Transverse colon (tissue), 4 donors: ENCODE results near the gene TOB1. TPM values are rescaled to one million over a fixed set of nuclear protein-coding genes. Genes with fewer than 3 reads are reported as not detected.

Experiments
- DNase-seq: peaks from one replicate; pipeline ENCODE4 v3.0.0-alpha.2; 2019
- H3K27ac ChIP-seq, 4 donors: fragments of 200-600 bp; sonication (generic); 2 replicates each; pipeline ENCODE4 v1.5.1; 2016 to 2018; ENCODE audit warnings: inconsistent platforms in 4 of 4
- H3K27me3 ChIP-seq: fragments of 200-600 bp; sonication (generic); 2 replicates; pipeline ENCODE4 v1.5.1; 2017; ENCODE audit warnings: inconsistent platforms
- H3K36me3 ChIP-seq, 4 donors: fragments of 200-600 bp; sonication (generic); 2 replicates each; pipeline ENCODE4 v1.5.1; 2017 to 2019; ENCODE audit warnings: inconsistent platforms in 4 of 4
- H3K4me1 ChIP-seq, 4 donors: fragments of 200-600 bp; sonication (generic); 2 replicates each; pipeline ENCODE4 v1.5.1; 2017 to 2020; ENCODE audit warnings: inconsistent platforms in 4 of 4
- H3K4me3 ChIP-seq, 4 donors: fragments of 200-600 bp; sonication (generic); 1 replicate in 1 of 4; 2 replicates in 3 of 4; pipeline versions ENCODE4 v1.5.1 to v1.6.1; 2017 to 2019; ENCODE audit warnings: inconsistent platforms in 4 of 4
- H3K9me3 ChIP-seq, 2 donors: fragments of 200-600 bp; sonication (generic); 2 replicates each; pipeline ENCODE4 v1.5.1; 2017 to 2019; ENCODE audit warnings: inconsistent platforms in 2 of 2
- CTCF ChIP-seq, 5 experiments: fragments of 200-600 bp in 3 of 5; fragments of 450-650 bp in 2 of 5; sonication (generic) in 3 of 5; IDR thresholded peaks; 1 replicate in 2 of 5; 2 replicates in 3 of 5; pipeline ENCODE4 v1.5.1; 2016 to 2017; ENCODE audit warnings: antibody characterized with exemption in 5 of 5, inconsistent platforms in 3 of 5, mild to moderate bottlenecking in 2 of 5, moderate library complexity in 1 of 5
- EP300 ChIP-seq: sonication (generic); formaldehyde crosslinking; IDR thresholded peaks from one replicate; pipeline ENCODE4 v1.6.1; 2017; ENCODE audit warnings: antibody characterized with exemption, low read depth
- POLR2A ChIP-seq: fragments of 450-650 bp; IDR thresholded peaks from one replicate; pipeline ENCODE4 v1.6.1; 2016; ENCODE audit warnings: antibody characterized with exemption, mild to moderate bottlenecking, moderate library complexity
- POLR2AphosphoS5 ChIP-seq, 3 donors: sonication (generic); formaldehyde crosslinking; IDR thresholded peaks; one replicate each; pipeline ENCODE4 v1.6.1; 2016; ENCODE audit warnings: antibody characterized with exemption in 3 of 3
- WGBS, 2 donors: methylation state at CpG; one replicate each; pipeline ENCODE4 v1.1.5; 2018; ENCODE audit warnings: low coverage in 1 of 2; 5-methylcytosine and 5-hydroxymethylcytosine counted together
- in situ Hi-C, 4 donors: fragments of 200-750 bp; cut with MboI; loops; one replicate each; pipeline versions ENCODE4 v1.15.0 to v1.15.1; 2017; ENCODE audit warnings: low sequenced_read_pairs in 3 of 4, low pct_ligation_motif_present in 1 of 4, low pct_unique_long_range_greater_than_20kb in 1 of 4
- intact Hi-C: fragments of 100-400 bp; cut with DNase I; formaldehyde crosslinking; loops from one replicate; pipeline ENCODE4 v1.15.1; 2023; ENCODE audit warnings: low total_unique reads
- total RNA-seq, 4 donors: library from RNA; depleted of rRNA; stranded (reverse); fragments of >200 nt; gene quantifications; one replicate each; pipeline ENCODE4 v1.1.0, GENCODE V29; 2016

TOB1 gene
- total RNA-seq, 4 donors from 2014 or later: 69.1 to 88.3 (median 75.5) TPM

GRCh38 chr17:50847566-50847965 is 18.6 kb downstream of the TOB1 start:
- in situ Hi-C loops: loop anchor here (10.0 to 25.0 kb wide), 3 partner anchors 63 to 310 kb away; partner anchors contain the start of genes SPATA20 (in 3 of the 4) and EPN3 (in 1 of the 4)
- no peak overlapping the region for H3K27ac ChIP-seq
- H3K36me3 ChIP-seq: no peaks in the 10 kb centered on the region
- TF ChIP-seq EP300: no peak
- TF ChIP-seq POLR2A: no peak
- TF ChIP-seq POLR2AphosphoS5 (IDR thresholded peaks at IDR 0.05): no peak
- no peak for TF ChIP-seq CTCF (IDR thresholded peaks at IDR 0.05)
- 95% methylated on average over 4 of the region's 4 CpGs; no CpG with 5 or more reads in 1 of the 2 donors for WGBS, 2 donors
- H3K4me1 ChIP-seq: peaks cover 9 to 12% (median 11%) of the 10 kb centered on the region in 4 donors
- intact Hi-C loops: no loop called here
- no peaks in the 10 kb centered on the region for H3K27me3 ChIP-seq
- H3K9me3 ChIP-seq: no peaks in the 10 kb centered on the region
- DNase-seq: no peak
- no peak overlapping the region for H3K4me3 ChIP-seq

GRCh38 chr17:50845240-50846147 is 20.7 kb downstream of the TOB1 start:
- intact Hi-C loops: no loop called here
- 88% methylated on average over 12 of the region's 12 CpGs; no CpG with 5 or more reads in 1 of the 2 donors for WGBS, 2 donors

DNA sequence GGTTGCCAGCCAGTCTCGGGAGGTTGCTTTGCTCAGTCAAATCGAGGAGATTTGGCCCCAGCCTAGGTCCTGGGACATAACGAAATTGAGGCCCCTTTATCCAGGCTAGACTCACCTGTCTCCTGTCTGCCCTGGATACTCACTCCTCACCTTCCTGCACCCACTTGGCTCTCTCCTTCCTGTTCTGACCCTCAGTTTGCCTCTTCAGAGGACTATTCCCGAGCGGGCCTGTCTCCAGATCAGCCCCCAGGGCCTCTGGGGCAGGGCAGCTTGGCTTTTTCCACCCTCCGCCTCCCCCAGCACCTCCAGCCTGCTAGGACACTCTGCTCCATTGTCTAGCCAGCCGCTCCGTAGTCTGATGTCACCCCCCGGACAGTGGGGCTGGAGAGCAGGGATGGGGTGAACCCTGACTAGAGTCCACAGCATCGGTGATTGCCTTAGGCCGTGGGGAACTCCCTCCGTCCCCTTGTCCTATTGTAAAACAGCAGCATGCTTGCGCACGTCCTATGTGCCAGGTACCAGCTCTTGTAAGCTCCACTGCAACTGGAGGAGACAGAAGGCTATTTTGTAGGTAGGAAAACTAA is 21.9 kb downstream of the TOB1 start:
- intact Hi-C loops (loop anchor here (5.0 kb wide), 2 partner anchors 62 to 297 kb away; partner anchors contain the start of gene SPATA20), in situ Hi-C loops (loop anchor here (5.0 to 25.0 kb wide), 5 partner anchors 57 to 307 kb away; partner anchors contain the start of genes SPATA20 (in 3 of the 4) and EPN3 (in 1 of the 4))
- H3K36me3 ChIP-seq: no peaks in the 10 kb centered on the region
- no peak for TF ChIP-seq CTCF (IDR thresholded peaks at IDR 0.05)
- no peak for TF ChIP-seq POLR2AphosphoS5 (IDR thresholded peaks at IDR 0.05)
- no peak for TF ChIP-seq EP300
- TF ChIP-seq POLR2A: no peak
- H3K27ac ChIP-seq: no peak overlapping the region
- H3K9me3 ChIP-seq: no peaks in the 10 kb centered on the region
- WGBS, 2 donors: 88 to 90% methylated on average over 3 to 14 of the region's 14 CpGs
- DNase-seq: no peak
- H3K27me3 ChIP-seq: no peaks in the 10 kb centered on the region
- H3K4me3 ChIP-seq: no peak overlapping the region
- H3K4me1 ChIP-seq: no peaks in the 10 kb centered on the region

More at GRCh38 chr17:50845240-50846147, 20.7 kb downstream of the TOB1 start:
- Histone ChIP-seq H3K27ac (no peak overlapping the region), H3K36me3 (no peaks in the 10 kb centered on the region), H3K4me1 (no peaks in the 10 kb centered on the region), H3K9me3 (no peaks in the 10 kb centered on the region), H3K27me3 (no peaks in the 10 kb centered on the region), H3K4me3 (no peak overlapping the region)
- in situ Hi-C loops: loop anchor here (10.0 to 25.0 kb wide), 3 partner anchors 61 to 308 kb away; partner anchors contain the start of genes SPATA20 (in 3 of the 4) and EPN3 (in 1 of the 4)
- DNase-seq: no peak
- TF ChIP-seq EP300: no peak
- TF ChIP-seq POLR2AphosphoS5 (IDR thresholded peaks at IDR 0.05): no peak
- no peak for TF ChIP-seq CTCF (IDR thresholded peaks at IDR 0.05)
